T47D (cell line): ENCODE results near the gene CDHR2.

Experiments
- DNase-seq, 2 experiments: peaks; one replicate each; pipeline versions ENCODE4 v3.0.0 to v3.0.0-alpha.2; 2011 to 2012; ENCODE audit warnings: low read depth in 1 of 2, low spot score in 1 of 2
- JUND ChIP-seq: IDR thresholded peaks from 2 replicates; pipeline ENCODE4 v1.6.1; 2012; ENCODE audit warnings: low read depth
- in situ Hi-C: cut with HindIII; loops from 2 replicates; pipeline ENCODE4 v1.10.0; 2016; ENCODE audit warnings: low sequenced_read_pairs, low pct_unique_long_range_greater_than_20kb

CDHR2 gene

GRCh38 chr5:176538989-176539384, 10.2 kb upstream of the CDHR2 start:
- DNase-seq, result no peak
- in situ Hi-C loops, result no loop called here
- TF ChIP-seq JUND, result no peak

- no peak for DNase-seq
- in situ Hi-C loops, result no loop called here
- no peak for TF ChIP-seq JUND
Measured at GRCh38 chr5:176540476-176540899, 8.7 kb upstream of the CDHR2 start.

- in situ Hi-C loops, result no loop called here
- DNase-seq, result no peak
- TF ChIP-seq JUND, result no peak
Measured at GRCh38 chr5:176540956-176541337, 8.2 kb upstream of the CDHR2 start.

GRCh38 chr5:176541338-176542134, 7.6 kb upstream of the CDHR2 start:
- no peak for TF ChIP-seq JUND
- DNase-seq, result peak in 1 of 2 experiments; percentile 54

GRCh38 chr5:176542135-176542595, 7.0 kb upstream of the CDHR2 start:
- no peak for DNase-seq
- in situ Hi-C loops, result no loop called here
- no peak for TF ChIP-seq JUND

More at GRCh38 chr5:176541338-176542134, 7.6 kb upstream of the CDHR2 start:
- in situ Hi-C loops, result no loop called here

GRCh38 chr5:176542596-176543427, 6.3 kb upstream of the CDHR2 start:
- peak in 1 of 2 experiments; percentile 39 for DNase-seq
- in situ Hi-C loops, result no loop called here
- TF ChIP-seq JUND, result no peak

GRCh38 chr5:176543428-176544182, 5.5 kb upstream of the CDHR2 start:
- in situ Hi-C loops, result no loop called here
- no peak for TF ChIP-seq JUND
- peak; percentile 63 to 84 for DNase-seq

- no peak for TF ChIP-seq JUND
- no peak for DNase-seq
- in situ Hi-C loops, result no loop called here
Measured at GRCh38 chr5:176545388-176545736, 3.8 kb upstream of the CDHR2 start.

GRCh38 chr5:176545737-176546509, 3.2 kb upstream of the CDHR2 start:
- TF ChIP-seq JUND, result no peak
- no peak for DNase-seq
- in situ Hi-C loops, result no loop called here

- in situ Hi-C loops, result no loop called here
- TF ChIP-seq JUND, result no peak
- no peak for DNase-seq
Measured at GRCh38 chr5:176547802-176548201, 1.3 kb upstream of the CDHR2 start.

GRCh38 chr5:176549871-176550270, 729 bp downstream of the CDHR2 start:
- no peak for TF ChIP-seq JUND
- in situ Hi-C loops, result no loop called here
- no peak for DNase-seq
